GM12875 (cell line): ENCODE data around the gene CPAMD8.

Experiments
- H3K4me3 ChIP-seq: one replicate; pipeline ENCODE4 v1.5.1; 2011; ENCODE audit warnings: low read depth, low read length, control low read depth
- TF ChIP-seq, protein P1 (sequence below): IDR thresholded peaks from 2 replicates; pipeline ENCODE4 v1.5.1; 2011; ENCODE audit warnings: low read depth, mild to moderate bottlenecking, control low read depth, inconsistent platforms, low read length, moderate library complexity, borderline replicate concordance; ENCODE audit not compliant: insufficient read depth

The CPAMD8 gene

DNA sequence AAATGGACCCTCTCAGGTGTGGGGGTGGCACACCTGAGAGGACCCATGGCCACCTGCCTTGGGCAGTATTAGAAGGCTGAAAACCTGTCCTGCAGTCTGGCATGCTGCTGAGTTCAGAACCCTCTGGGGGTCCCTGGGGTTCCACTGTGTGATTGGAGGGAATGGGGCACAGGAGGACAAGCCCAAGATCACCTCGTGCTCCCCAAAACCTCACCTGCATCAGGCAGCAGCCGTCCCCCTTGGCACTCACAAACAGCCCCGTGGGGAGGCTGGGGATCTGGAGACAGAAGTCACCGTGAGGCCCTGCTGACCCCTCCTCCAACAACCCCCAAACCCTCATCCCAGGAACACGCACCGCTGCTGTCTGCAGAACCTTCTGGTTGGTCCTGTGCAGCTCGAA lies 123.3 kb downstream of the CPAMD8 start:
- TF ChIP-seq, protein P1, sequence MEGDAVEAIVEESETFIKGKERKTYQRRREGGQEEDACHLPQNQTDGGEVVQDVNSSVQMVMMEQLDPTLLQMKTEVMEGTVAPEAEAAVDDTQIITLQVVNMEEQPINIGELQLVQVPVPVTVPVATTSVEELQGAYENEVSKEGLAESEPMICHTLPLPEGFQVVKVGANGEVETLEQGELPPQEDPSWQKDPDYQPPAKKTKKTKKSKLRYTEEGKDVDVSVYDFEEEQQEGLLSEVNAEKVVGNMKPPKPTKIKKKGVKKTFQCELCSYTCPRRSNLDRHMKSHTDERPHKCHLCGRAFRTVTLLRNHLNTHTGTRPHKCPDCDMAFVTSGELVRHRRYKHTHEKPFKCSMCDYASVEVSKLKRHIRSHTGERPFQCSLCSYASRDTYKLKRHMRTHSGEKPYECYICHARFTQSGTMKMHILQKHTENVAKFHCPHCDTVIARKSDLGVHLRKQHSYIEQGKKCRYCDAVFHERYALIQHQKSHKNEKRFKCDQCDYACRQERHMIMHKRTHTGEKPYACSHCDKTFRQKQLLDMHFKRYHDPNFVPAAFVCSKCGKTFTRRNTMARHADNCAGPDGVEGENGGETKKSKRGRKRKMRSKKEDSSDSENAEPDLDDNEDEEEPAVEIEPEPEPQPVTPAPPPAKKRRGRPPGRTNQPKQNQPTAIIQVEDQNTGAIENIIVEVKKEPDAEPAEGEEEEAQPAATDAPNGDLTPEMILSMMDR = no peak
- H3K4me3 ChIP-seq = no peak overlapping the region

DNA sequence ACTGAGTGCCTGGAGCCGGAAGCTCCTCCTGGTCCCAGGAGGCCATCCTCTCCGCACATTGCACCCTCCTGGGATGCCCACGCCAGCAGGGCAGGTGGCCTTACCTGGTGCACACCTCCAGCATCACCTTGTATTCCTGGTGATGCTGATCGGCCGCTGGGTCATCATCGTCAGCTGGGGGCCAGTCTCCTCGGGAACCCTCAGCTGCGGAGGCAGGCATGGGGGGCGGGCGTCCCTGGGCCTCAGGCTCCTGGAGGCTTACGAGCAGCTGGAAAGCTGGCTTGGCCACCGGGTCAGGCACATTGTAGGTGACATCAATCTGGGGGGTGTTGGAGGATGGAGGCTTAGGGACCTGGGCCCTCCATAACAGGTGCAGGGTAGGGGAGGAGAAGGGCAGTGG lies 124.1 kb downstream of the CPAMD8 start:
- TF ChIP-seq, protein P1 = no peak
- no peak overlapping the region for H3K4me3 ChIP-seq

DNA sequence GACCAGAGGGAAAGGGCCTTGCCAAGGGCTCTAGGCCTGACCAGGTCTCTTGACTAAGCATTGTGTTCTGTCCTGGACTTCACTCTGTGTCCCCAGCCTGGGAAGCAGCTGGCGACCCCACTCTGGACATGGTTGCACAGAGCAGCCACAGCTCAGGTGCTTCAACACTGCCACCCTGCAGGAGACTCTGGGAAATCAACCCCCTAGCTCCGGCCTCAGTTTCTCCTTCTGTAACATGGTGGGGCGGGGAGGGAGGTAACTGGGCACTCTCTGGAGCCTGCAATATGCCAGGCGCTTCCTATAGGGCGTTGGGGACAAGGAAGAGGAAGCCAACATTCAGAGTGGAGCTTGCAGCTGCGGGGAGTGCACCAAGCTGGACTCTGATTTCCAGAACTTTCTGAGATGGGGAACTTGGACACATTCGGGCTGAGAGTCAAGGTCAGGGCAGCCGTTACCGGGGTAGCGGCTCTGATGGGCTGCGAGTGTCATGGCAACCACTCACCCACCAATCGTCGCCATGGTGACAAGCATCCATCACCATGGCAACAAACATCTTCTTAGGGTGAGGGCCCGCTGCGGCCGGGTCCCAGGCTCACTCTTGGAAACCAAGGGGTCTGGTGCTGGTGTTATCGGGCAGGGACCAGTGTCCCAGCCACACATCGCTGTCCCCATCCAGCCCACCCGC lies 125.0 kb downstream of the CPAMD8 start:
- no peak overlapping the region for H3K4me3 ChIP-seq
- TF ChIP-seq, protein P1 = no peak

DNA sequence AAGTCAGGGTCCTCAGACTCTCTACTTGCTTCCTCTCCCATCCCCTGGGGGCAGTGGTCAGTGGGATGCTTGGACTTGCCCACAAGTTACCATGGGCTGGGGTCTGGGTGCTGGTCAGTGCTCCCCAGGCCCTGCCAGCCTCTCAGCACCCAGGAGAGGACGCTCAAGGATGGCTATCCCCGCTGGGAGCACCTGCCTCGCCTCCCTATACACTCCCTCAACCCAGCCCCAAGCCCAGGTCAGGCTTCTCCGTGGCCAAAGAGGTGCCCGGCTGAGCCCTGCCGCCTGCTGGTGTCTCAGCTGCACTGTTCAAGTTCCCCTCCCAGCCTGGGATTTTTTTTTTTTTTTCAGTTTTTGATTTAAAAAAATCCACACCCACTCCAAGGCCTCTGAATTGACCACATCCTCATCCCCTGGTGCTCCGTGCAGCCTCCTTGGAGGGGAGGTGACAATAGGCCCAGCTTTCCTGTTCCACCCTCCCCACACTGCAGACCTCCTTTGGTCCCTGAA lies 127.0 kb downstream of the CPAMD8 start:
- H3K4me3 ChIP-seq = no peak overlapping the region
- TF ChIP-seq, protein P1 = peak; percentile 86

DNA sequence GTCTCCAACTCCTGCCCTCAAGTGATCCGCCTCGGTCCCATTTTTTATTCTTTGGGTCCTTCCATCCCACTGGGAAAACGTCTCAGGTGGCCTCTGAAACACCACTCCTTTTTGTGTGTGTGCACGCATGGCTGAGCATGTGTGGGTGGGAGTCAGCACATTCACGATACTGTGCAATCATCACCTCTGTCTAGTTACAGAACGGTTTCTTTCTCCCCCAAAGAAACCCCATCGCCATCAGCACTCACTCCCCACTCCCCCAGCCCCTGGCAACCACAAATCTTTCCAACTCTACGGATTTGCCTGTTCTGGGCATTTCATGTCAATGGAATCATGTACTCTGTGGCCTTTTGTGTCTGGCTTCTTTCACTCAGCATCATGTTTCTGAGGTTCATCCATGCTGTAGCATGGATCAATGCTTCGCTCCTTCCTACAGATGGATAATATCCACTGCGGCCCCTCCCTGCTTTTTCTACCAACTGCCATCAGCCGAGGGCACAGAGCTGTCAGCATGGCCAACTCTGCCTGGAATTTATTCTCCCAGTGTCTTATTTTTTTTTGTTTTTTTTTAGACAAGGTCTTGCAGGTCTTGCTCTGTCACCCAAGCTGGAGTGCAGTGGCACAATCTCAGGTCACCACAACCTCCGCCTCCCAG lies 128.1 kb downstream of the CPAMD8 start:
- TF ChIP-seq, protein P1 = no peak
- H3K4me3 ChIP-seq = no peak overlapping the region

DNA sequence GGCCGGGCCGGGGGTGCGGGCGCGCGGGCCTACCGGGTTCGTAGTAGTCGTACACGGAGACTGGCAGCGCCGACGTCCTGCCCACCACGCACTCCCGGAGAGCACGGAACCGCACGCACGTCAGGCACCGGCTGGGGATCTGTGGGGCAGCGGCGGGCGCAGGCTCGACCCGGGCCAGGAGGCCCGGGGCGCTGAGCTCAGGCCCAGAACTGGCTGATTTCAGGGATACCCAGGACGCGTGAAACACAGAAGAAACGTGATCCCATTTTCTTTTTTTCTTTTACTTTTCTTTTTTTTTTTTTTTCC lies 128.8 kb downstream of the CPAMD8 start:
- peak overlapping the region; percentile 54 for H3K4me3 ChIP-seq
- TF ChIP-seq, protein P1 = no peak
